Endothelial cell of umbilical vein (primary cell): ENCODE measurements around the gene OR6X1. TPM values are rescaled to one million over a fixed set of nuclear protein-coding genes. Genes with fewer than 3 reads are reported as not detected.

Experiments
- BruUV-seq: library from RNA; stranded (reverse); fragments of 400-500 nt; replicated peaks from 2 replicates; lab custom pipeline; 2021; lab: Mats Ljungman, UMichigan
- CTCF ChIA-PET: fragments of 300-600, 350-600 bp; sonication (Branson Sonifier 250); formaldehyde crosslinking; loops from one replicate; lab custom pipeline; 2021; ENCODE audit warnings: antibody characterized with exemption, inconsistent platforms; lab: Charles Lee
- POLR2A ChIA-PET: fragments of 300-600, 350-600 bp; sonication (Branson Sonifier 250); formaldehyde crosslinking; loops from one replicate; lab custom pipeline; 2021; ENCODE audit warnings: antibody characterized with exemption, inconsistent platforms; lab: Charles Lee
- DNase-seq: peaks from one replicate; pipeline ENCODE4 v3.0.0-alpha.2; 2011; ENCODE audit warnings: low read depth, low spot score
- FAIRE-seq: peaks from 2 replicates; lab custom pipeline; 2011; peaks lifted over from hg19 to GRCh38; lab: Jason Lieb, UNC
- H2AFZ ChIP-seq: 2 replicates; pipeline ENCODE4 v1.6.0; 2012; ENCODE audit warnings: low read depth, low read length, control low read depth, inconsistent platforms
- H3K27ac ChIP-seq: 2 replicates; pipeline ENCODE4 v1.5.1; 2011; ENCODE audit warnings: low read depth, mild to moderate bottlenecking, control low read depth, low read length, moderate library complexity; ENCODE audit not compliant: insufficient read depth
- H3K27me3 ChIP-seq, 2 experiments: 2 replicates each; pipeline versions ENCODE4 v1.6.0 to v1.6.1; 2011; ENCODE audit warnings: low read length in 2 of 2, mixed read lengths in 1 of 2; ENCODE audit not compliant: control insufficient read depth in 2 of 2, insufficient read depth in 2 of 2
- H3K36me3 ChIP-seq, 2 experiments: 2 replicates in 1 of 2; 3 replicates in 1 of 2; pipeline ENCODE4 v1.5.1; 2011; ENCODE audit warnings: low read length in 2 of 2, mild to moderate bottlenecking in 1 of 2, moderate library complexity in 1 of 2; ENCODE audit not compliant: control insufficient read depth in 2 of 2, insufficient read depth in 2 of 2; ENCODE audit errors: extremely low read depth in 1 of 2
- H3K4me1 ChIP-seq: 3 replicates; pipeline ENCODE4 v1.5.1; 2011; ENCODE audit warnings: mild to moderate bottlenecking, low read length; ENCODE audit not compliant: control insufficient read depth, insufficient read depth; ENCODE audit errors: extremely low read depth
- H3K4me2 ChIP-seq: 2 replicates; pipeline ENCODE4 v1.6.1; 2011; ENCODE audit warnings: low read length, control low read depth, mixed read lengths; ENCODE audit not compliant: insufficient read depth
- H3K4me3 ChIP-seq, 3 experiments: fragments of 200-600 bp in 1 of 3; sonication (generic), shearing (Covaris generic) in 1 of 3; replicated peaks in 1 of 3; 2 replicates each; pipeline ENCODE4 v1.5.1; 2011 to 2016; ENCODE audit warnings: control low read depth in 3 of 3, low read length in 3 of 3, mild to moderate bottlenecking in 2 of 3, inconsistent platforms in 1 of 3, low read depth in 1 of 3, moderate library complexity in 1 of 3; ENCODE audit not compliant: insufficient read depth in 1 of 3
- H3K79me2 ChIP-seq: 2 replicates; pipeline ENCODE4 v1.6.0; 2012; ENCODE audit warnings: low read length, inconsistent platforms; ENCODE audit not compliant: control insufficient read depth, insufficient read depth
- H3K9ac ChIP-seq: replicated peaks from 2 replicates; pipeline ENCODE3; 2011; ENCODE audit warnings: low read length, control low read depth; ENCODE audit not compliant: insufficient read depth; ENCODE audit errors: extremely low read depth
- H3K9me1 ChIP-seq: replicated peaks from 3 replicates; pipeline ENCODE4 v1.6.0; 2011; ENCODE audit warnings: mild to moderate bottlenecking, low read length; ENCODE audit not compliant: control insufficient read depth, insufficient read depth; ENCODE audit errors: extremely low read depth
- H3K9me3 ChIP-seq: replicated peaks from 2 replicates; pipeline ENCODE4 v1.5.1; 2012; ENCODE audit warnings: low read length, inconsistent platforms; ENCODE audit not compliant: control insufficient read depth, insufficient read depth
- H4K20me1 ChIP-seq: replicated peaks from 2 replicates; pipeline ENCODE3; 2011; ENCODE audit warnings: mild to moderate bottlenecking, low read length; ENCODE audit not compliant: control insufficient read depth, insufficient read depth; ENCODE audit errors: extremely low read depth
- CTCF ChIP-seq, 2 donors: IDR thresholded peaks; 1 replicate in 1 of 2; 2 replicates in 1 of 2; pipeline ENCODE4 v1.5.1; 2011; ENCODE audit warnings: low read length in 2 of 2, mild to moderate bottlenecking in 2 of 2, moderate library complexity in 2 of 2, control low read depth in 1 of 2, inconsistent platforms in 1 of 2, low read depth in 1 of 2; ENCODE audit not compliant: insufficient read depth in 1 of 2; ENCODE audit errors: extremely low read depth in 1 of 2
- EZH2 ChIP-seq: IDR thresholded peaks from 2 replicates; pipeline ENCODE4 v1.6.1; 2012; ENCODE audit warnings: borderline replicate concordance, low read depth, mild to moderate bottlenecking, moderate library complexity, low read length, inconsistent platforms; ENCODE audit not compliant: severe bottlenecking
- FOS ChIP-seq: IDR thresholded peaks from 2 replicates; pipeline ENCODE4 v1.6.1; 2011; ENCODE audit warnings: mild to moderate bottlenecking, low read length, moderate library complexity, borderline replicate concordance; ENCODE audit not compliant: insufficient read depth
- GATA2 ChIP-seq: IDR thresholded peaks from 2 replicates; pipeline ENCODE4 v1.7.0; 2011; ENCODE audit warnings: low read depth, mild to moderate bottlenecking, moderate library complexity, mixed read lengths, low read length; ENCODE audit not compliant: insufficient read length, insufficient read depth
- JUN ChIP-seq: IDR thresholded peaks from 2 replicates; pipeline ENCODE4 v1.6.1; 2011; ENCODE audit warnings: borderline replicate concordance, low read depth; ENCODE audit not compliant: insufficient read length, insufficient read depth
- MYC ChIP-seq: IDR thresholded peaks from one replicate; pipeline ENCODE4 v1.6.1; 2011; ENCODE audit warnings: mild to moderate bottlenecking, low read depth, low read length
- POLR2A ChIP-seq: IDR thresholded peaks from 2 replicates; pipeline ENCODE4 v1.6.1; 2012; ENCODE audit warnings: low read depth, mild to moderate bottlenecking, control low read depth, low read length
- POLR2AphosphoS5 ChIP-seq: IDR thresholded peaks from 2 replicates; pipeline ENCODE4 v1.6.1; 2012; ENCODE audit warnings: low read depth, mild to moderate bottlenecking, control low read depth, low read length, moderate library complexity; ENCODE audit not compliant: insufficient read depth
- dilution Hi-C: fragments of 300-500 bp; cut with MboI; formaldehyde crosslinking; loops from one replicate; pipeline ENCODE4 v1.15.0; 2019; ENCODE audit warnings: low sequenced_read_pairs; ENCODE audit not compliant: extremely low pct_ligation_motif_present
- intact Hi-C: fragments of 100-400 bp; cut with micrococcal nuclease; formaldehyde crosslinking; loops from one replicate; pipeline ENCODE4 v1.10.0; 2022
- polyA plus RNA-seq, 4 experiments: library from polyadenylated mRNA; depleted of rRNA in 3 of 4; stranded (reverse) in 3 of 4; unstranded in 1 of 4; fragments of >200 nt; gene quantifications; 2 replicates each; pipeline versions ENCODE4 v1.2.1 to v1.2.3, GENCODE V29; 2011 to 2012; ENCODE audit warnings: missing spikeins in 1 of 4
- total RNA-seq: library from RNA; stranded (reverse); gene quantifications from 2 replicates; pipeline ENCODE4 v1.2.3, GENCODE V29; 2021
- TF ChIP-seq, protein P1 (sequence below): IDR thresholded peaks from 2 replicates; pipeline ENCODE4 v1.6.1; 2011; ENCODE audit not compliant: insufficient read depth, insufficient read length

OR6X1 gene
- total and polyA plus RNA-seq, 2 donors (not counting 3 experiments of a cell fraction or from before 2014, with no cell fraction given) = not detected

GRCh38 chr11:123755813-123756212, 1.5 kb upstream of the OR6X1 start:
- Histone ChIP-seq H3K79me2 (no peaks in the 10 kb centered on the region), H3K9me3 (no peaks in the 10 kb centered on the region), H3K27me3 (no peaks in the 10 kb centered on the region), H3K4me2 (no peak overlapping the region), H3K9ac (no peak overlapping the region), H3K27ac (no peak overlapping the region), H4K20me1 (no peaks in the 10 kb centered on the region), H3K4me3 (no peak overlapping the region), H2AFZ (no peak overlapping the region), H3K4me1 (no peaks in the 10 kb centered on the region), H3K36me3 (no peaks in the 10 kb centered on the region), H3K9me1 (no peaks in the 10 kb centered on the region)
- CTCF ChIA-PET = interaction anchor here (0.5 to 1.5 kb wide), 5 partner anchors 9 to 320 kb away, joined by 3 to 7 read pairs (median 4); partner anchors contain the start of gene ZNF202
- BruUV-seq = no TSS peak
- POLR2A ChIA-PET = no interaction called here
- FAIRE-seq = no peak
- dilution Hi-C loops = no loop called here
- TF ChIP-seq, protein P1, sequence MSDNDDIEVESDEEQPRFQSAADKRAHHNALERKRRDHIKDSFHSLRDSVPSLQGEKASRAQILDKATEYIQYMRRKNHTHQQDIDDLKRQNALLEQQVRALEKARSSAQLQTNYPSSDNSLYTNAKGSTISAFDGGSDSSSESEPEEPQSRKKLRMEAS = no peak
- TF ChIP-seq CTCF (IDR thresholded peaks at IDR 0.05; ENCODE audit: extremely low read depth in 1 of 2, insufficient read depth in 1 of 2, low read depth in 1 of 2, low read length in 2 of 2) = no peak
- no peak for TF ChIP-seq JUN
- TF ChIP-seq EZH2 = no peak
- no peak for TF ChIP-seq FOS
- TF ChIP-seq POLR2AphosphoS5 = no peak
- no peak for TF ChIP-seq POLR2A
- no peak for TF ChIP-seq MYC
- TF ChIP-seq GATA2 = no peak
- DNase-seq = no peak
- intact Hi-C loops = no loop called here
